GM12891 (cell line): ENCODE data around the gene SLC6A11.

ENCODE experiments used
- POLR2A ChIP-seq: IDR thresholded peaks from 2 replicates; pipeline ENCODE4 v1.6.1; 2011; ENCODE audit warnings: low read depth, low read length, control low read depth
- TAF1 ChIP-seq: IDR thresholded peaks from 2 replicates; pipeline ENCODE4 v1.6.1; 2011; ENCODE audit warnings: low read depth, low read length, control low read depth

DNA sequence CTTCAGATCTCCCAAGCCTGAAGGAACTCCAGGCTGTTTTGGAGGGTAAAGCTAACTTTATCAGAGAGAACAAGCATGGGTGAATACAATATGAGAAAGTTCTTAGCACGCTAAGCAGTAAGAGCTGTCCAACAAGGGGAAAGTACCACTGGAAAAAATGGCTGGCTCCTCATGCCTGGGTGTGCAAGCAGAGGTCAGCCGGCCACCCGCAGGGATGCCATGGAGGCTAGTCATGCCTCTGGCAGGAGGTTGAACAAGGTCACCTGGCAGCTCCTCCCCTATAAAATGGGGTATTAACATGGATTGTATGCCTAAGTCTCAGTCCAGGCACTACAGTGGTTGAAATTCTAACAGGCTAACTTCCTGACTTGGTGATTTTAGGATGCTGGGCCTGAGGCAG lies 101.1 kb downstream of the SLC6A11 start:
- TF ChIP-seq POLR2A (no peak), TAF1 (no peak)
